Colonic mucosa (tissue), 4 donors: ENCODE results near the gene HAGH. TPM values are rescaled to one million over a fixed set of nuclear protein-coding genes. Genes with fewer than 3 reads are reported as not detected.

Source experiments
- DNase-seq: peaks from one replicate; pipeline ENCODE4 v3.0.0-alpha.2; 2020
- H3K27ac ChIP-seq: fragments of 200-600 bp; one replicate; pipeline ENCODE4 v1.8.0; 2021
- H3K27me3 ChIP-seq: fragments of 200-600 bp; one replicate; pipeline ENCODE4 v1.8.0; 2021
- H3K36me3 ChIP-seq: fragments of 200-600 bp; one replicate; pipeline ENCODE4 v1.8.0; 2021
- H3K4me1 ChIP-seq: fragments of 200-600 bp; one replicate; pipeline ENCODE4 v1.8.0; 2021; ENCODE audit warnings: mild to moderate bottlenecking
- H3K4me3 ChIP-seq: fragments of 200-600 bp; one replicate; pipeline ENCODE4 v1.8.0; 2021
- H3K9ac ChIP-seq, 2 donors: one replicate each; pipeline ENCODE4 v1.7.0; 2013; ENCODE audit warnings: control low read depth in 2 of 2, low read depth in 2 of 2, low read length in 2 of 2
- H3K9me3 ChIP-seq: fragments of 200-600 bp; one replicate; pipeline ENCODE4 v1.8.0; 2021
- intact Hi-C: fragments of 100-400 bp; cut with DNase I; formaldehyde crosslinking; loops from one replicate; pipeline ENCODE4 v1.14.1; 2022
- total RNA-seq, 2 donors: library from RNA; stranded (reverse); fragmentation: NEBNext Ultra II Directional in 1 of 2; extraction: Animal tissue kit (Norgen Biotek cat#: 25700) in 1 of 2; gene quantifications; one replicate each; pipeline ENCODE4 v1.2.1, GENCODE V29; 2021
- TF ChIP-seq, protein P1 (sequence below): fragments of 200-600 bp; IDR thresholded peaks from one replicate; pipeline ENCODE4 v1.8.0; 2022; ENCODE audit warnings: antibody characterized with exemption, mild to moderate bottlenecking
- donor health status: healthy.
- donor health status: DM: no; HTN: no; CAD: no.
- donor health status: DM: no; HTN: no; CAD: no.

HAGH gene
- total RNA-seq, 2 donors from 2014 or later: 61.9 to 64.7 TPM

DNA sequence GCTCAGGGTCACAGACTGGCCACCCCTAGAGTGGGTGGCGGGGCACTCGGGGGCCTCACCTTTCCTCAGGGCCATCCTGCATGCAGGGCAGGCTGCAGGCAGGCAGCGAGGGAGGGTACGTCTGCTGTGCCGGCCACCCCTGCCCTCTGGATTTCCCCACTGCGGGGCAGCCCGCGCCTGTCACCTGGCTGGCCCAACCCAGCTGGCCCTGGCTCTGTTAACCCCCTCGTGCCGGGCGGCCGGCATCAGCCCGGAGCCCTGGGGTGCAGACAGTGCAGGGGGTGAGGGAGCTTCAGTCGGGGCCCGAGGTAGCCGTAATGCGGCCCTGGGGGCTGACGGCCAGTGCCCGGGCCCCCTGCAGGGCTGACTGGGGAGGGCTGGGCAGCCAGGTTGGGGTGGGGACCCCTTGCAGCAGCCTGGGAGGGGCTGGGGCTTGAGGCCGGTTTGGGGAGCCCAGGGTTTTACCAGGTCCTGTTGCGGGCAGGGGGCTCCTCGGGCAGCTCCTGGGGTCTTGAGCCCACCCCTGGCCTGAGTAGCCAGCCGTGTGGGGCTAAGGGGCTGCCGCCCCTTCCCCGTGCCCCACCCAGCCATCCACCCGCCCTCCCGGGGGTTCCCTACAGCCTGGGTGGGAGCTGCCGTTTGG lies 32.9 kb downstream of the HAGH start, which contains the start of gene IGFALS:
IGFALS (minus strand) TSS at position 128 of the 643 bp plus-strand sequence; CDS start at position 75, 53 bp downstream.
- H3K9me3 ChIP-seq: no peaks in the 10 kb centered on the region
- no peaks in the 10 kb centered on the region for H3K27me3 ChIP-seq
- H3K4me3 ChIP-seq: peak within 1 kb of the TSS; percentile 7
- intact Hi-C loops: no loop called here
- H3K9ac ChIP-seq: no peak within 1 kb of the TSS
- DNase-seq: peak; percentile 21
- no peak within 1 kb of the TSS for H3K27ac ChIP-seq
- no peaks in the 10 kb centered on the region for H3K36me3 ChIP-seq
- H3K4me1 ChIP-seq: no peaks in the 10 kb centered on the region
- TF ChIP-seq, protein P1, sequence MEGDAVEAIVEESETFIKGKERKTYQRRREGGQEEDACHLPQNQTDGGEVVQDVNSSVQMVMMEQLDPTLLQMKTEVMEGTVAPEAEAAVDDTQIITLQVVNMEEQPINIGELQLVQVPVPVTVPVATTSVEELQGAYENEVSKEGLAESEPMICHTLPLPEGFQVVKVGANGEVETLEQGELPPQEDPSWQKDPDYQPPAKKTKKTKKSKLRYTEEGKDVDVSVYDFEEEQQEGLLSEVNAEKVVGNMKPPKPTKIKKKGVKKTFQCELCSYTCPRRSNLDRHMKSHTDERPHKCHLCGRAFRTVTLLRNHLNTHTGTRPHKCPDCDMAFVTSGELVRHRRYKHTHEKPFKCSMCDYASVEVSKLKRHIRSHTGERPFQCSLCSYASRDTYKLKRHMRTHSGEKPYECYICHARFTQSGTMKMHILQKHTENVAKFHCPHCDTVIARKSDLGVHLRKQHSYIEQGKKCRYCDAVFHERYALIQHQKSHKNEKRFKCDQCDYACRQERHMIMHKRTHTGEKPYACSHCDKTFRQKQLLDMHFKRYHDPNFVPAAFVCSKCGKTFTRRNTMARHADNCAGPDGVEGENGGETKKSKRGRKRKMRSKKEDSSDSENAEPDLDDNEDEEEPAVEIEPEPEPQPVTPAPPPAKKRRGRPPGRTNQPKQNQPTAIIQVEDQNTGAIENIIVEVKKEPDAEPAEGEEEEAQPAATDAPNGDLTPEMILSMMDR: no peak

DNA sequence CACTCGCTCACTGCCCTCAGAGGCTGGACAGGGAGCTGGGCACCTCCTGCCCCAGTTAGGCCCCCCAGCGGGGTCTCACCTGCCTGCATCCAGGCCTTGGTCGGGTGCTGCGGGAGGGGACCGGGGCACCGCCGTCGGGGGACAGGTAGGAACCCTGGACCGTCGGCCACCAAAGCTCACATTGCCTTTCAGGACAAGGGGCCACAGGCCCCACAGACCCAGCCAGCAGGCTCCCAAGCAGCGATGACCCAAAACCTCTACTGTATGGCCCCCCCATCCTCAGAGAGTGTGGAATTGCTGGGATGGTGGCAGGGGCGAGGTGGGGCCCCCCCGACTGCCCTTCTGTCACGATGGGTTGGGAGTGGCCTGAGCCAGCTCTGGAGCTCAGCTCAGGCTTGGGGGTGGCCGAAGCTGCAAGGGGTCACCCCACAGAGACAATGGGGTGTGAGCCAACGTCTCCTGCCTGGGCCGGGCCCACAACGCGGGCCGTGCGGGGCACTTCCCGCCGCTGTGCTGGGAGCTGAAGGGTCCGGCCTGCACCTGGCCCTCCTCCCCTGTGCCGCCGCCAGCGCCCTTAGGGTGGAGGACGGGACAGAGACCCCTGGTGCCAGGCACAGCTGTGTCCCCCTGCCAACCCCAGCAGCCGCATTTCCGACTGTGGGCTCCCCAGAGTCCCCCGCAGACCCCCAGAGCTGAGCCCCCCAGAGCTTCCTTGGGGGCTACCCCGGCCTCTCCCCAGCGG lies 33.6 kb downstream of the HAGH start:
- TF ChIP-seq, protein P1: no peak
- Histone ChIP-seq H3K27me3 (no peaks in the 10 kb centered on the region), H3K27ac (no peak overlapping the region), H3K9ac (no peak overlapping the region), H3K4me1 (no peaks in the 10 kb centered on the region), H3K9me3 (no peaks in the 10 kb centered on the region), H3K36me3 (no peaks in the 10 kb centered on the region), H3K4me3 (peak overlapping the region; percentile 7)
- intact Hi-C loops: no loop called here
- DNase-seq: peak; percentile 16

DNA sequence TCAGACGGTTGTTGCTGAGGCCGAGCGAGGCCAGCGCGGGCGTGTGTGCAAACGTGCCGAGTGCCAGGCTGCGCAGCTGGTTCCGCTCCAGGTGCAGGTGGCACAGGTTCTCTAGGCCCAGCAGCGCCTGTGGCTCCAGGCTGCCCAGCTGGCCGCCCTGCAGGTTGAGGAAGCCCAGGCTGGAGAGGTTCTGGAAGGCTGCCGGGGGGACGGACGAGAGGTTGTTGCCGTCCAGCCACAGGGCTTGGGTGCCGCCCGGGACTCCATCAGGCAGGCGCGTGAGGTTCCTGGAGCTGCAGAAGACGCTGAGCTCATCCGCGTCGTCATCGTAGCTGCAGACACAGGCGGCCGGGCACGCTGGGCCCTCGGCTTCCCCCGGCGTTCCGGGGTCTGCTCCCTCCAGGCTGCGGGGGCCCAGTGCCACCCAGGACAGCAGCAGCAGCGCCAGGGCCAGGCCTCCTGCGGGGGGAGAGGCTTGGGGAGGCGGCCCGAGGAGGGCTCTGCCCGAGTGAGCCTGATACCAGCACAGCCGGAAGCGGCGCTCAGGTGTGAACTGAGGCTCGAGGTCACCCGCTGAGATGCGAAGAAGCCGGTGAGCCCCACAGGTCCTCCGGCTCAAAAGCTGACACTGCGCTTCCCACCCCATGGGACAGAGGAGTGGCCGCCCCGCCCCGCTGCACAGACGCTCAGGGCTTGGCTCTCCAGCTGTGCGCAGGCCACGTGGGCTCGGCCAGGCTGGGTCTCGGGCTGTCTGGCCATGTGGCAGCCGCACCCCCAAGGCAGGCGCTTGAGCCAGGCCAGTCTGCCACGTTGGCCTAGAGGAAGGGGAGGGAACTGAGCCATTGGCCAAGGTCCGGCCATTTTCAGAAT lies 34.4 kb downstream of the HAGH start:
- Histone ChIP-seq H3K4me3 (no peak overlapping the region), H3K36me3 (no peaks in the 10 kb centered on the region), H3K27me3 (no peaks in the 10 kb centered on the region), H3K4me1 (no peaks in the 10 kb centered on the region), H3K27ac (no peak overlapping the region), H3K9ac (no peak overlapping the region), H3K9me3 (no peaks in the 10 kb centered on the region)
- DNase-seq: peak; percentile 27
- TF ChIP-seq, protein P1: no peak
- intact Hi-C loops: no loop called here

DNA sequence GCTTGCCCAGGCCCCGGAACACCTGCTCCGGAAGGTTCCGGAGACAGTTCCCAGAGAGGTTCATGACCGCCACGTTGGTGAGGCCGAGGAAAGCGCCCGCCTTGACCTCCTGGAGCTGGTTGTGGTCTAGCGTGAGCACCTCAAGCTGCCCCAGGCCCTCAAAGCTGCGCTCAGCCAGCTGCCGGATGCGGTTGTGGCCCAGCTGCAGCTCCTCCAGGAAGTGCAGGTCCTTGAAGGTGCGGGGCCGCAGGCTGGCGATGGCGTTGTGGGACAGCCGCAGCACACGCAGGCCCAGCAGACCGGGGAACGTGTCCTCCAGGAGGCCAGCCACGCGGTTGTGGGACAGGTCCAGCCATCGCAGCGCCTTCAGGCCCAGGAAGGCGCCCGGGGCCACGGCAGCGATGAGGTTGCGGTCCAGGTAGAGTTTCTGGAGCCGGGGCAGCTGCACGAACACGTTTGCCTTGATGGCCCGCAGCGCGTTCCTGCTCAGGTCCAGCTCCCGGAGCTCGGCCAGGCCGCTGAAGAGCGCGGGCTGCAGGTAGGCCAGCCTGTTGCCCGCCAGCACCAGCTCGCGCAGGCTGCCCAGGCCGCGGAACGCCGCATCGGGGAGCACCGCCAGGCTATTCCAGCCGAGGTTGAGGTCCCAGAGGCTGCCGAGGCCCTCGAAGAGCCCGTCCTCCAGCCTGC lies 35.2 kb downstream of the HAGH start:
- DNase-seq: peak; percentile 12
- H3K9me3 ChIP-seq: no peaks in the 10 kb centered on the region
- TF ChIP-seq, protein P1: no peak
- H3K36me3 ChIP-seq: no peaks in the 10 kb centered on the region
- H3K27me3 ChIP-seq: no peaks in the 10 kb centered on the region
- intact Hi-C loops: no loop called here
- H3K4me1 ChIP-seq: no peaks in the 10 kb centered on the region
- no peak overlapping the region for H3K9ac ChIP-seq
- no peak overlapping the region for H3K27ac ChIP-seq
- H3K4me3 ChIP-seq: no peak overlapping the region
